ENCODE measurements around the gene NTS. TPM values are rescaled to one million over a fixed set of nuclear protein-coding genes. Genes with fewer than 3 reads are reported as not detected.

The NTS gene
- polyA plus RNA-seq, 1 donor from 2014 or later = 60.1 TPM

GRCh38 chr12:85872497-85873091 is 1.5 kb upstream of the NTS start:
- Histone ChIP-seq H3K9me2 (ENCODE audit: insufficient read depth, low read length) (no peaks in the 10 kb centered on the region), H3K79me2 (replicated peaks; ENCODE audit: insufficient read depth, low read length) (no peaks in the 10 kb centered on the region), H3K36me3 (ENCODE audit: insufficient read depth, low read length) (no peaks in the 10 kb centered on the region), H3K27ac (ENCODE audit: low read length) (no peak overlapping the region), H3K27me3 (ENCODE audit: insufficient read depth, low read depth, low read length) (no peaks in the 10 kb centered on the region), H3K9me3 (ENCODE audit: low read length) (no peaks in the 10 kb centered on the region), H3K4me2 (ENCODE audit: low read length) (no peak overlapping the region), H2AFZ (ENCODE audit: low read depth, low read length) (no peak overlapping the region), H3F3A (ENCODE audit: insufficient read depth, low read length, poor library complexity, severe bottlenecking) (no peaks in the 10 kb centered on the region), H3K4me3 (ENCODE audit: low read length) (no peak overlapping the region), H4K20me1 (ENCODE audit: insufficient read depth) (no peaks in the 10 kb centered on the region), H3K9ac (ENCODE audit: low read length) (no peak overlapping the region)
- TF ChIP-seq EP300 (conservative IDR thresholded peaks at IDR 0.05; ENCODE audit: poor library complexity, severe bottlenecking) (no peak), SMC3 (conservative IDR thresholded peaks at IDR 0.05; ENCODE audit: poor library complexity) (peak; percentile 82), RAD21 (conservative IDR thresholded peaks at IDR 0.05) (peak; percentile 71), MXI1 (conservative IDR thresholded peaks at IDR 0.05; ENCODE audit: poor library complexity, severe bottlenecking) (no peak), REST (IDR thresholded peaks at IDR 0.05; ENCODE audit: borderline replicate concordance) (no peak), EZH2 (IDR thresholded peaks at IDR 0.05; ENCODE audit: borderline replicate concordance, insufficient read depth, low read length, poor library complexity, severe bottlenecking) (no peak), TAF1 (IDR thresholded peaks at IDR 0.05; ENCODE audit: low read depth) (no peak), POLR2AphosphoS5 (IDR thresholded peaks at IDR 0.05) (no peak), CTCF (IDR thresholded peaks at IDR 0.05; ENCODE audit: poor library complexity, severe bottlenecking) (peak; percentile 75)

- Histone ChIP-seq H3K4me3 (ENCODE audit: low read length) (no peak overlapping the region), H3K9me2 (ENCODE audit: insufficient read depth, low read length) (no peaks in the 10 kb centered on the region), H3K4me2 (ENCODE audit: low read length) (no peak overlapping the region), H3F3A (ENCODE audit: insufficient read depth, low read length, poor library complexity, severe bottlenecking) (no peaks in the 10 kb centered on the region), H2AFZ (ENCODE audit: low read depth, low read length) (no peak overlapping the region), H3K79me2 (replicated peaks; ENCODE audit: insufficient read depth, low read length) (no peaks in the 10 kb centered on the region), H3K27me3 (ENCODE audit: insufficient read depth, low read depth, low read length) (no peaks in the 10 kb centered on the region), H3K9me3 (ENCODE audit: low read length) (no peaks in the 10 kb centered on the region), H3K27ac (ENCODE audit: low read length) (no peak overlapping the region), H4K20me1 (ENCODE audit: insufficient read depth) (no peaks in the 10 kb centered on the region), H3K36me3 (ENCODE audit: insufficient read depth, low read length) (no peaks in the 10 kb centered on the region), H3K9ac (ENCODE audit: low read length) (no peak overlapping the region)
- TF ChIP-seq EP300 (conservative IDR thresholded peaks at IDR 0.05; ENCODE audit: poor library complexity, severe bottlenecking) = no peak
- TF ChIP-seq REST (IDR thresholded peaks at IDR 0.05; ENCODE audit: borderline replicate concordance) = no peak
- TF ChIP-seq CTCF (IDR thresholded peaks at IDR 0.05; ENCODE audit: poor library complexity, severe bottlenecking) = no peak
- TF ChIP-seq POLR2AphosphoS5 (IDR thresholded peaks at IDR 0.05) = no peak
- TF ChIP-seq SMC3 (conservative IDR thresholded peaks at IDR 0.05; ENCODE audit: poor library complexity) = no peak
- no peak for TF ChIP-seq MXI1 (conservative IDR thresholded peaks at IDR 0.05; ENCODE audit: poor library complexity, severe bottlenecking)
- no peak for TF ChIP-seq EZH2 (IDR thresholded peaks at IDR 0.05; ENCODE audit: borderline replicate concordance, insufficient read depth, low read length, poor library complexity, severe bottlenecking)
- TF ChIP-seq TAF1 (IDR thresholded peaks at IDR 0.05; ENCODE audit: low read depth) = no peak
- no peak for TF ChIP-seq RAD21 (conservative IDR thresholded peaks at IDR 0.05)
Measured at GRCh38 chr12:85877459-85877858, 3.4 kb downstream of the NTS start.

All from neural cell (in vitro differentiated cells).